Endothelial cell of umbilical vein (primary cell): ENCODE results near the gene TMEM107. TPM values are rescaled to one million over a fixed set of nuclear protein-coding genes. Genes with fewer than 3 reads are reported as not detected.
A peak's percentile ranks its signal among the peaks of the same experiment; 100 is the strongest.

Source experiments
- BruUV-seq: library from RNA; stranded (reverse); fragments of 400-500 nt; replicated peaks from 2 replicates; lab custom pipeline; 2021; lab: Mats Ljungman, UMichigan
- CTCF ChIA-PET: fragments of 300-600, 350-600 bp; sonication (Branson Sonifier 250); formaldehyde crosslinking; loops from one replicate; lab custom pipeline; 2021; ENCODE audit warnings: antibody characterized with exemption, inconsistent platforms; lab: Charles Lee
- POLR2A ChIA-PET: fragments of 300-600, 350-600 bp; sonication (Branson Sonifier 250); formaldehyde crosslinking; loops from one replicate; lab custom pipeline; 2021; ENCODE audit warnings: antibody characterized with exemption, inconsistent platforms; lab: Charles Lee
- DNase-seq: peaks from one replicate; pipeline ENCODE4 v3.0.0-alpha.2; 2011; ENCODE audit warnings: low read depth, low spot score
- FAIRE-seq: peaks from 2 replicates; lab custom pipeline; 2011; peaks lifted over from hg19 to GRCh38; lab: Jason Lieb, UNC
- H2AFZ ChIP-seq: 2 replicates; pipeline ENCODE4 v1.6.0; 2012; ENCODE audit warnings: low read depth, low read length, control low read depth, inconsistent platforms
- H3K27ac ChIP-seq: 2 replicates; pipeline ENCODE4 v1.5.1; 2011; ENCODE audit warnings: low read depth, mild to moderate bottlenecking, control low read depth, low read length, moderate library complexity; ENCODE audit not compliant: insufficient read depth
- H3K27me3 ChIP-seq, 2 experiments: 2 replicates each; pipeline versions ENCODE4 v1.6.0 to v1.6.1; 2011; ENCODE audit warnings: low read length in 2 of 2, mixed read lengths in 1 of 2; ENCODE audit not compliant: control insufficient read depth in 2 of 2, insufficient read depth in 2 of 2
- H3K36me3 ChIP-seq, 2 experiments: 2 replicates in 1 of 2; 3 replicates in 1 of 2; pipeline ENCODE4 v1.5.1; 2011; ENCODE audit warnings: low read length in 2 of 2, mild to moderate bottlenecking in 1 of 2, moderate library complexity in 1 of 2; ENCODE audit not compliant: control insufficient read depth in 2 of 2, insufficient read depth in 2 of 2; ENCODE audit errors: extremely low read depth in 1 of 2
- H3K4me1 ChIP-seq: 3 replicates; pipeline ENCODE4 v1.5.1; 2011; ENCODE audit warnings: mild to moderate bottlenecking, low read length; ENCODE audit not compliant: control insufficient read depth, insufficient read depth; ENCODE audit errors: extremely low read depth
- H3K4me2 ChIP-seq: 2 replicates; pipeline ENCODE4 v1.6.1; 2011; ENCODE audit warnings: low read length, control low read depth, mixed read lengths; ENCODE audit not compliant: insufficient read depth
- H3K4me3 ChIP-seq, 3 experiments: fragments of 200-600 bp in 1 of 3; sonication (generic), shearing (Covaris generic) in 1 of 3; replicated peaks in 1 of 3; 2 replicates each; pipeline ENCODE4 v1.5.1; 2011 to 2016; ENCODE audit warnings: control low read depth in 3 of 3, low read length in 3 of 3, mild to moderate bottlenecking in 2 of 3, inconsistent platforms in 1 of 3, low read depth in 1 of 3, moderate library complexity in 1 of 3; ENCODE audit not compliant: insufficient read depth in 1 of 3
- H3K79me2 ChIP-seq: 2 replicates; pipeline ENCODE4 v1.6.0; 2012; ENCODE audit warnings: low read length, inconsistent platforms; ENCODE audit not compliant: control insufficient read depth, insufficient read depth
- H3K9ac ChIP-seq: replicated peaks from 2 replicates; pipeline ENCODE3; 2011; ENCODE audit warnings: low read length, control low read depth; ENCODE audit not compliant: insufficient read depth; ENCODE audit errors: extremely low read depth
- H3K9me1 ChIP-seq: replicated peaks from 3 replicates; pipeline ENCODE4 v1.6.0; 2011; ENCODE audit warnings: mild to moderate bottlenecking, low read length; ENCODE audit not compliant: control insufficient read depth, insufficient read depth; ENCODE audit errors: extremely low read depth
- H3K9me3 ChIP-seq: replicated peaks from 2 replicates; pipeline ENCODE4 v1.5.1; 2012; ENCODE audit warnings: low read length, inconsistent platforms; ENCODE audit not compliant: control insufficient read depth, insufficient read depth
- H4K20me1 ChIP-seq: replicated peaks from 2 replicates; pipeline ENCODE3; 2011; ENCODE audit warnings: mild to moderate bottlenecking, low read length; ENCODE audit not compliant: control insufficient read depth, insufficient read depth; ENCODE audit errors: extremely low read depth
- CTCF ChIP-seq, 2 donors: IDR thresholded peaks; 1 replicate in 1 of 2; 2 replicates in 1 of 2; pipeline ENCODE4 v1.5.1; 2011; ENCODE audit warnings: low read length in 2 of 2, mild to moderate bottlenecking in 2 of 2, moderate library complexity in 2 of 2, control low read depth in 1 of 2, inconsistent platforms in 1 of 2, low read depth in 1 of 2; ENCODE audit not compliant: insufficient read depth in 1 of 2; ENCODE audit errors: extremely low read depth in 1 of 2
- EZH2 ChIP-seq: IDR thresholded peaks from 2 replicates; pipeline ENCODE4 v1.6.1; 2012; ENCODE audit warnings: borderline replicate concordance, low read depth, mild to moderate bottlenecking, moderate library complexity, low read length, inconsistent platforms; ENCODE audit not compliant: severe bottlenecking
- FOS ChIP-seq: IDR thresholded peaks from 2 replicates; pipeline ENCODE4 v1.6.1; 2011; ENCODE audit warnings: mild to moderate bottlenecking, low read length, moderate library complexity, borderline replicate concordance; ENCODE audit not compliant: insufficient read depth
- GATA2 ChIP-seq: IDR thresholded peaks from 2 replicates; pipeline ENCODE4 v1.7.0; 2011; ENCODE audit warnings: low read depth, mild to moderate bottlenecking, moderate library complexity, mixed read lengths, low read length; ENCODE audit not compliant: insufficient read length, insufficient read depth
- JUN ChIP-seq: IDR thresholded peaks from 2 replicates; pipeline ENCODE4 v1.6.1; 2011; ENCODE audit warnings: borderline replicate concordance, low read depth; ENCODE audit not compliant: insufficient read length, insufficient read depth
- MYC ChIP-seq: IDR thresholded peaks from one replicate; pipeline ENCODE4 v1.6.1; 2011; ENCODE audit warnings: mild to moderate bottlenecking, low read depth, low read length
- POLR2A ChIP-seq: IDR thresholded peaks from 2 replicates; pipeline ENCODE4 v1.6.1; 2012; ENCODE audit warnings: low read depth, mild to moderate bottlenecking, control low read depth, low read length
- POLR2AphosphoS5 ChIP-seq: IDR thresholded peaks from 2 replicates; pipeline ENCODE4 v1.6.1; 2012; ENCODE audit warnings: low read depth, mild to moderate bottlenecking, control low read depth, low read length, moderate library complexity; ENCODE audit not compliant: insufficient read depth
- dilution Hi-C: fragments of 300-500 bp; cut with MboI; formaldehyde crosslinking; loops from one replicate; pipeline ENCODE4 v1.15.0; 2019; ENCODE audit warnings: low sequenced_read_pairs; ENCODE audit not compliant: extremely low pct_ligation_motif_present
- intact Hi-C: fragments of 100-400 bp; cut with micrococcal nuclease; formaldehyde crosslinking; loops from one replicate; pipeline ENCODE4 v1.10.0; 2022
- polyA plus RNA-seq, 4 experiments: library from polyadenylated mRNA; depleted of rRNA in 3 of 4; stranded (reverse) in 3 of 4; unstranded in 1 of 4; fragments of >200 nt; gene quantifications; 2 replicates each; pipeline versions ENCODE4 v1.2.1 to v1.2.3, GENCODE V29; 2011 to 2012; ENCODE audit warnings: missing spikeins in 1 of 4
- total RNA-seq: library from RNA; stranded (reverse); gene quantifications from 2 replicates; pipeline ENCODE4 v1.2.3, GENCODE V29; 2021
- TF ChIP-seq, protein P1 (sequence below): IDR thresholded peaks from 2 replicates; pipeline ENCODE4 v1.6.1; 2011; ENCODE audit not compliant: insufficient read depth, insufficient read length

The TMEM107 gene
- total and polyA plus RNA-seq, 2 donors (not counting 3 experiments of a cell fraction or from before 2014, with no cell fraction given) = 20.4 to 31.6 TPM

- Histone ChIP-seq H3K9me3 (no peaks in the 10 kb centered on the region), H3K9me1 (no peaks in the 10 kb centered on the region), H3K27ac (peak overlapping the region; percentile 99), H3K36me3 (peaks cover 2 to 6% of the 10 kb centered on the region in 2 experiments), H3K4me2 (peak overlapping the region; percentile 33), H3K9ac (peak overlapping the region; percentile 78), H2AFZ (no peak overlapping the region), H3K4me3 (peak overlapping the region in 2 of 3 experiments; percentile 24 to 62), H4K20me1 (no peaks in the 10 kb centered on the region), H3K79me2 (peaks cover 6% of the 10 kb centered on the region), H3K4me1 (peaks cover 43% of the 10 kb centered on the region), H3K27me3 (no peaks in the 10 kb centered on the region)
- peak; percentile 100 for DNase-seq
- intact Hi-C loops (loop anchor here (1.0 to 2.0 kb wide), 5 partner anchors 16 to 64 kb away; no protein-coding TSS in a partner anchor), dilution Hi-C loops (no loop called here)
- peak; percentile 99 for FAIRE-seq
- BruUV-seq = no TSS peak
- POLR2A ChIA-PET = interaction anchor here (3.9 kb wide), 1 partner anchor 17 kb away, joined by 33 read pairs; no protein-coding TSS in a partner anchor
- CTCF ChIA-PET = interaction anchor here (0.6 to 6.3 kb wide), 7 partner anchors 17 to 96 kb away, joined by 3 to 72 read pairs (median 5); partner anchors contain the start of genes CTC1 and HES7
- TF ChIP-seq MYC (no peak), POLR2AphosphoS5 (peak; percentile 65), FOS (no peak), JUN (no peak)
- TF ChIP-seq, protein P1, sequence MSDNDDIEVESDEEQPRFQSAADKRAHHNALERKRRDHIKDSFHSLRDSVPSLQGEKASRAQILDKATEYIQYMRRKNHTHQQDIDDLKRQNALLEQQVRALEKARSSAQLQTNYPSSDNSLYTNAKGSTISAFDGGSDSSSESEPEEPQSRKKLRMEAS = peak; percentile 69
These were observed 19.8 kb downstream of the TMEM107 start for GRCh38 chr17:8156246-8156992.

- Histone ChIP-seq H3K4me1 (peaks cover 43% of the 10 kb centered on the region), H3K9me3 (no peaks in the 10 kb centered on the region), H3K27ac (peak overlapping the region; percentile 99), H3K36me3 (peaks cover 2 to 4% of the 10 kb centered on the region in 2 experiments), H3K27me3 (no peaks in the 10 kb centered on the region), H3K4me2 (peak overlapping the region; percentile 9), H3K79me2 (peaks cover 3% of the 10 kb centered on the region), H3K9ac (peak overlapping the region; percentile 68), H3K4me3 (peak overlapping the region in 2 of 3 experiments; percentile 24 to 62), H4K20me1 (no peaks in the 10 kb centered on the region), H2AFZ (no peak overlapping the region), H3K9me1 (no peaks in the 10 kb centered on the region)
- dilution Hi-C loops = no loop called here
- intact Hi-C loops = loop anchor here (1.0 to 2.0 kb wide), 5 partner anchors 17 to 65 kb away; no protein-coding TSS in a partner anchor
- no TSS peak for BruUV-seq
- no peak for TF ChIP-seq POLR2AphosphoS5
- no peak for TF ChIP-seq MYC
- no peak for TF ChIP-seq GATA2
- TF ChIP-seq CTCF (IDR thresholded peaks at IDR 0.05; ENCODE audit: extremely low read depth in 1 of 2, insufficient read depth in 1 of 2, low read depth in 1 of 2, low read length in 2 of 2) = no peak
- no peak for TF ChIP-seq FOS
- TF ChIP-seq POLR2A = no peak
- TF ChIP-seq, protein P1 = no peak
- TF ChIP-seq EZH2 = no peak
- TF ChIP-seq JUN = no peak
- ChIA-PET CTCF (interaction anchor here (1.2 to 6.3 kb wide), 4 partner anchors 17 to 95 kb away, joined by 3 to 72 read pairs (median 5); partner anchors contain the start of gene HES7), POLR2A (interaction anchor here (3.9 kb wide), 1 partner anchor 17 kb away, joined by 33 read pairs; no protein-coding TSS in a partner anchor)
- DNase-seq = no peak
- no peak for FAIRE-seq
These were observed 20.3 kb downstream of the TMEM107 start for GRCh38 chr17:8155996-8156245.
